ENCODE results near the gene KLHL11.

GRCh38 chr17:41864836-41865595 is at the start of gene KLHL11:
- TF ChIP-seq CTCF (IDR thresholded peaks at IDR 0.05 in 8 of 11, conservative IDR thresholded peaks at IDR 0.05 in 3 of 11) (peak in 5 of 11 experiments; percentile 6 to 53 (median 29)), POLR2A (IDR thresholded peaks at IDR 0.05) (peak in 1 of 3 donors; percentile 86), POLR2AphosphoS5 (IDR thresholded peaks at IDR 0.05) (peak; percentile 92 to 97 (median 94))

Measured in spleen (tissue), 7 donors.